GM12891 (cell line): ENCODE results near the gene CRAMP1.
A peak's percentile ranks its signal among the peaks of the same experiment; 100 is the strongest.

Experiments
- PAX5 ChIP-seq: IDR thresholded peaks from 2 replicates; pipeline ENCODE4 v1.6.1; 2011; ENCODE audit warnings: low read length, moderate library complexity, mild to moderate bottlenecking; ENCODE audit not compliant: insufficient read depth, severe bottlenecking
- POLR2A ChIP-seq: IDR thresholded peaks from 2 replicates; pipeline ENCODE4 v1.6.1; 2011; ENCODE audit warnings: low read depth, low read length, control low read depth
- POLR2AphosphoS5 ChIP-seq: IDR thresholded peaks from 2 replicates; pipeline ENCODE4 v1.6.1; 2011; ENCODE audit warnings: low read depth, low read length, control low read depth
- POU2F2 ChIP-seq: IDR thresholded peaks from 2 replicates; pipeline ENCODE4 v1.6.1; 2011; ENCODE audit warnings: low read depth, mild to moderate bottlenecking, control low read depth, low read length, moderate library complexity
- SPI1 ChIP-seq: IDR thresholded peaks from 2 replicates; pipeline ENCODE4 v1.6.1; 2011; ENCODE audit warnings: low read depth, low read length, control low read depth
- TAF1 ChIP-seq: IDR thresholded peaks from 2 replicates; pipeline ENCODE4 v1.6.1; 2011; ENCODE audit warnings: low read depth, low read length, control low read depth

GRCh38 chr16:1678500-1679098 lies 66.4 kb downstream of the CRAMP1 start:
- peak; percentile 25; the same call in 1 of the 2 replicates for TF ChIP-seq POLR2A
- TF ChIP-seq POLR2AphosphoS5, result no peak
- no peak for TF ChIP-seq SPI1
- no peak for TF ChIP-seq TAF1
- 0 out of 2 replicates have a peak, but pooled peaks have one; percentile 30 for TF ChIP-seq POU2F2
- no peak for TF ChIP-seq PAX5
